Measurements from ENCODE around the gene PARVB.

DNA sequence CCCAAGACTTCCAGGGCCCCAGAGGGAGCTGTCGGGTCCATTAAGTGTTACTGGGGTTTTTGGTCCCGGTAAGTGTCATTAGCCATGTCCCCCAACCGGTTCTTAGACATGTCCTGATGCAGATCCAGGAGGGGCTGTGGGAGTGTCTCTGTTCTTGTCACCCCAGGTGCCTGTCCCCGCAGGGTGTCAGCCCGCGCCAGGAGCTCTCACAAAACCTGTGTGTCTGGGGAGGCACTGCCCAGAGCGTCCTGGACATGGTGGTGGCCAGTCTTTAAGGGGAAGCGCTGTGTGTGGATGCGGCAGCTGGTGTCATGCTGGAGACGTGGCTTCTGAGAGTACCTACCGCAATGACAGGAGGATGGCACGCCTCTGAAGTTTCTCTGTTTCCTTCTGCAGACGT lies 144.1 kb downstream of the PARVB start:
- TF ChIP-seq POLR2A (IDR thresholded peaks at IDR 0.05; ENCODE audit: low read length) (no peak), GATA1 (IDR thresholded peaks at IDR 0.05; ENCODE audit: low read depth, low read length) (no peak)

Measured in erythroblast (primary cell).